Right cardiac atrium (tissue), 5 donors: ENCODE measurements around the gene ASAP3. TPM values are rescaled to one million over a fixed set of nuclear protein-coding genes. Genes with fewer than 3 reads are reported as not detected.
A peak's percentile ranks its signal among the peaks of the same experiment; 100 is the strongest.

Source experiments
- ATAC-seq, 2 donors: fragments of 200-7000 bp; cut with Tn5 transposase; one replicate each; pipeline versions ENCODE4 v1.8.0 to v1.9.1; 2020; ENCODE audit warnings: moderate library complexity in 2 of 2, mild to moderate bottlenecking in 1 of 2
- DNase-seq, 3 donors: peaks; one replicate each; pipeline ENCODE4 v3.0.0-alpha.2; 2020
- H3K27ac ChIP-seq: one replicate; pipeline ENCODE4 v1.5.1; 2013; ENCODE audit warnings: mild to moderate bottlenecking, low read length, control low read depth, moderate library complexity
- H3K27me3 ChIP-seq: one replicate; pipeline ENCODE4 v1.6.1; 2013; ENCODE audit not compliant: control insufficient read depth, insufficient read depth
- H3K4me1 ChIP-seq: one replicate; pipeline ENCODE4 v1.6.1; 2013; ENCODE audit warnings: low read length; ENCODE audit not compliant: control insufficient read depth, insufficient read depth
- H3K4me3 ChIP-seq: one replicate; pipeline ENCODE4 v1.5.1; 2013; ENCODE audit warnings: low read length, control low read depth
- H3K9me3 ChIP-seq: one replicate; pipeline ENCODE4 v1.6.1; 2013; ENCODE audit warnings: low read length; ENCODE audit not compliant: control insufficient read depth
- WGBS: extraction: QIAGEN DNeasy Blood & Tissue Kit; methylation state at CpG from one replicate; pipeline ENCODE4 v1.1.7; 2013; 5-methylcytosine and 5-hydroxymethylcytosine counted together
- intact Hi-C, 4 donors: fragments of 100-400 bp; cut with DNase I; formaldehyde crosslinking; loops; one replicate each; pipeline versions ENCODE4 v1.11.0 to v1.14.0; 2022 to 2023
- polyA plus RNA-seq: library from polyadenylated mRNA; stranded (reverse); fragments of 200-250 nt; gene quantifications from one replicate; pipeline ENCODE4 v1.2.3, GENCODE V29; 2013
- total RNA-seq, 4 donors: library from RNA; stranded (reverse); fragmentation: NEBNext Ultra II Directional; extraction: Animal tissue kit (Norgen Biotek cat#: 25700); gene quantifications; one replicate each; pipeline ENCODE4 v1.2.1, GENCODE V29; 2021
- donor health status: healthy with polysubstance abuse.
- donor health status: DM: no; HTN: yes; CAD: no.
- donor health status: DM: no; HTN: no; CAD: no.
- donor health status: DM: no; HTN: yes; CAD: no; lungs with severe emphysema.
- donor health status: DM: yes; HTN: yes; CAD: no.

ASAP3 gene
- total and polyA plus RNA-seq, 5 donors = 31.4 to 45.2 (median 34.2) TPM

- Histone ChIP-seq H3K9me3 (no peaks in the 10 kb centered on the region), H3K27me3 (no peaks in the 10 kb centered on the region), H3K4me3 (no peak overlapping the region), H3K4me1 (no peaks in the 10 kb centered on the region), H3K27ac (peak overlapping the region; percentile 52)
- intact Hi-C loops = no loop called here
- no peak for DNase-seq
- peak in 1 of 2 donors; percentile 6 for ATAC-seq
- WGBS = 92% methylated on average over 4 of the region's 4 CpGs
Measured at GRCh38 chr1:23444596-23445390, 39.2 kb downstream of the ASAP3 start.

GRCh38 chr1:23444104-23444533, 39.9 kb downstream of the ASAP3 start:
- DNase-seq = peak; percentile 78 to 84 (median 81)
- Histone ChIP-seq H3K4me1 (no peaks in the 10 kb centered on the region), H3K27me3 (no peaks in the 10 kb centered on the region), H3K9me3 (no peaks in the 10 kb centered on the region), H3K27ac (peak overlapping the region; percentile 52), H3K4me3 (no peak overlapping the region)
- ATAC-seq = peak; percentile 91 to 92
- 71% methylated on average over 4 of the region's 4 CpGs for WGBS
- intact Hi-C loops = no loop called here

GRCh38 chr1:23442751-23443150, 41.2 kb downstream of the ASAP3 start:
- H3K27me3 ChIP-seq = no peaks in the 10 kb centered on the region
- no peaks in the 10 kb centered on the region for H3K9me3 ChIP-seq
- ATAC-seq = no peak
- intact Hi-C loops = no loop called here
- no peak overlapping the region for H3K27ac ChIP-seq
- WGBS = 84% methylated on average over 3 of the region's 3 CpGs
- DNase-seq = no peak
- no peak overlapping the region for H3K4me3 ChIP-seq
- H3K4me1 ChIP-seq = no peaks in the 10 kb centered on the region

- H3K27ac ChIP-seq = no peak overlapping the region
- intact Hi-C loops = no loop called here
- H3K4me1 ChIP-seq = no peaks in the 10 kb centered on the region
- H3K4me3 ChIP-seq = no peak overlapping the region
- ATAC-seq (peak; percentile 18 to 25), DNase-seq (peak; percentile 71 to 84 (median 75))
- 62% methylated on average over 8 of the region's 8 CpGs for WGBS
- H3K9me3 ChIP-seq = no peaks in the 10 kb centered on the region
- no peaks in the 10 kb centered on the region for H3K27me3 ChIP-seq
Measured at GRCh38 chr1:23441446-23442148, 42.4 kb downstream of the ASAP3 start.

- no peak overlapping the region for H3K4me3 ChIP-seq
- no peak overlapping the region for H3K27ac ChIP-seq
- ATAC-seq (no peak), DNase-seq (no peak)
- no peaks in the 10 kb centered on the region for H3K27me3 ChIP-seq
- H3K4me1 ChIP-seq = no peaks in the 10 kb centered on the region
- WGBS = 86% methylated on average over 8 of the region's 8 CpGs
- intact Hi-C loops = no loop called here
- H3K9me3 ChIP-seq = no peaks in the 10 kb centered on the region
Measured at GRCh38 chr1:23438545-23438944, 45.4 kb downstream of the ASAP3 start.

- no peak overlapping the region for H3K27ac ChIP-seq
- H3K4me3 ChIP-seq = no peak overlapping the region
- intact Hi-C loops = no loop called here
- ATAC-seq = no peak
- no peaks in the 10 kb centered on the region for H3K9me3 ChIP-seq
- WGBS = 88% methylated on average over 13 of the region's 13 CpGs
- DNase-seq = no peak
- no peaks in the 10 kb centered on the region for H3K27me3 ChIP-seq
- no peaks in the 10 kb centered on the region for H3K4me1 ChIP-seq
Measured at GRCh38 chr1:23437355-23437664, 46.7 kb downstream of the ASAP3 start.

- Histone ChIP-seq H3K4me3 (no peak overlapping the region), H3K27ac (no peak overlapping the region), H3K4me1 (no peaks in the 10 kb centered on the region), H3K9me3 (no peaks in the 10 kb centered on the region), H3K27me3 (no peaks in the 10 kb centered on the region)
- 74% methylated on average over 49 of the region's 49 CpGs for WGBS
- DNase-seq (peak in 1 of 3 donors; percentile 65), ATAC-seq (peak; percentile 24 to 46)
- intact Hi-C loops = no loop called here
Measured at GRCh38 chr1:23436520-23437354, 47.2 kb downstream of the ASAP3 start.

- DNase-seq (no peak), ATAC-seq (no peak)
- Histone ChIP-seq H3K27ac (no peak overlapping the region), H3K27me3 (no peaks in the 10 kb centered on the region), H3K4me1 (no peaks in the 10 kb centered on the region), H3K4me3 (no peak overlapping the region), H3K9me3 (no peaks in the 10 kb centered on the region)
- intact Hi-C loops = no loop called here
- 84% methylated on average over 7 of the region's 7 CpGs for WGBS
Measured at GRCh38 chr1:23434260-23434775, 49.7 kb downstream of the ASAP3 start.

- WGBS = 95% methylated on average over 10 of the region's 10 CpGs
- H3K27ac ChIP-seq = no peak overlapping the region
Measured at GRCh38 chr1:23433122-23433521, 50.9 kb downstream of the ASAP3 start.

GRCh38 chr1:23431431-23431830, 52.5 kb downstream of the ASAP3 start:
- ATAC-seq = no peak
- intact Hi-C loops = no loop called here
- H3K4me1 ChIP-seq = no peaks in the 10 kb centered on the region
- H3K27me3 ChIP-seq = no peaks in the 10 kb centered on the region
- DNase-seq = no peak
- H3K4me3 ChIP-seq = no peak overlapping the region
- no peak overlapping the region for H3K27ac ChIP-seq
- 90% methylated on average over 5 of the region's 5 CpGs for WGBS
- no peaks in the 10 kb centered on the region for H3K9me3 ChIP-seq

More at GRCh38 chr1:23433122-23433521, 50.9 kb downstream of the ASAP3 start:
- no peak for ATAC-seq
- H3K27me3 ChIP-seq = no peaks in the 10 kb centered on the region
- H3K4me3 ChIP-seq = no peak overlapping the region
- no peaks in the 10 kb centered on the region for H3K9me3 ChIP-seq
- intact Hi-C loops = no loop called here
- DNase-seq = no peak
- H3K4me1 ChIP-seq = no peaks in the 10 kb centered on the region

- H3K27me3 ChIP-seq = no peaks in the 10 kb centered on the region
- 96% methylated on average over 12 of the region's 12 CpGs for WGBS
Measured at GRCh38 chr1:23430803-23431202, 53.2 kb downstream of the ASAP3 start.

More at GRCh38 chr1:23430803-23431202, 53.2 kb downstream of the ASAP3 start:
- no peaks in the 10 kb centered on the region for H3K4me1 ChIP-seq
- H3K9me3 ChIP-seq = no peaks in the 10 kb centered on the region
- no peak for DNase-seq
- ATAC-seq = no peak
- H3K4me3 ChIP-seq = no peak overlapping the region
- intact Hi-C loops = no loop called here
- H3K27ac ChIP-seq = no peak overlapping the region
